GM10266 (cell line): ENCODE results near the gene RAP1GAP2.

Experiments
- DNase-seq: peaks from one replicate; pipeline ENCODE4 v3.0.0; 2012; ENCODE audit errors: extremely low spot score
- TF ChIP-seq, protein P1 (sequence below): IDR thresholded peaks from 2 replicates; pipeline ENCODE4 v1.5.1; 2012; ENCODE audit warnings: mild to moderate bottlenecking, low read depth; ENCODE audit not compliant: control insufficient read depth, insufficient read depth; ENCODE audit errors: missing control alignments

The RAP1GAP2 gene

DNA sequence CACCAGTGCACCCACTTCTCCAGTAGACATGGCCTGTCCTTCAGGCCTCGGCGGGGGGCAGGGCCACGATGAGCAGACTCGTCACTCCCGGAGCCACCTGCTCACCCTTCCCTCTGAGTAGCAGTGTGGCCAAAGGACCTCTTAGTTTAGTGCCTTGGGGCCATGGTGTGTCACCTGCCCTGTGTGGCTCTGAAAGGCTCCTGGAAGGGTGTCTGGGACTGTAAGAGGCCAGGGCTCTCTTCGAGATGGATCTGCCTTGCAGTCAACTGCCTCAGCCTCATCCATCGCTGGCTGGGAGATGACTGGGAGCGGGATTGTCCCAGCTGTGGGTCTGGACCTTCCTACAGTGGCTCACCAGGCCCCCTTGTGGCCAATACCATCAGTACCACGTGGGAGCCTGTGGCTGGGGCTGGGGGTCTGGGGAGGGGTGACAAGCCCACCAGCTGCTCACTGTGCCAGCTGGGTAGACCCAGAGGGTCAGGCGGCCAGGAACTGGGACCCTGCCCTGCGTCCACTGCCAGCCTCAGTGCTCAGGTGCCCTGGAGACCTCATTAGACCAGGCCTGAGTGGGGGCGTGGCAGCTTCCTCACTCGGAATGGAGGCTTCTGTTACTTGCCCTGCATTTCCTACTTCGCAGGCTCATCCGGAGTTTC, 133.8 kb downstream of the RAP1GAP2 start:
- peak; percentile 48 for DNase-seq
- TF ChIP-seq, protein P1, sequence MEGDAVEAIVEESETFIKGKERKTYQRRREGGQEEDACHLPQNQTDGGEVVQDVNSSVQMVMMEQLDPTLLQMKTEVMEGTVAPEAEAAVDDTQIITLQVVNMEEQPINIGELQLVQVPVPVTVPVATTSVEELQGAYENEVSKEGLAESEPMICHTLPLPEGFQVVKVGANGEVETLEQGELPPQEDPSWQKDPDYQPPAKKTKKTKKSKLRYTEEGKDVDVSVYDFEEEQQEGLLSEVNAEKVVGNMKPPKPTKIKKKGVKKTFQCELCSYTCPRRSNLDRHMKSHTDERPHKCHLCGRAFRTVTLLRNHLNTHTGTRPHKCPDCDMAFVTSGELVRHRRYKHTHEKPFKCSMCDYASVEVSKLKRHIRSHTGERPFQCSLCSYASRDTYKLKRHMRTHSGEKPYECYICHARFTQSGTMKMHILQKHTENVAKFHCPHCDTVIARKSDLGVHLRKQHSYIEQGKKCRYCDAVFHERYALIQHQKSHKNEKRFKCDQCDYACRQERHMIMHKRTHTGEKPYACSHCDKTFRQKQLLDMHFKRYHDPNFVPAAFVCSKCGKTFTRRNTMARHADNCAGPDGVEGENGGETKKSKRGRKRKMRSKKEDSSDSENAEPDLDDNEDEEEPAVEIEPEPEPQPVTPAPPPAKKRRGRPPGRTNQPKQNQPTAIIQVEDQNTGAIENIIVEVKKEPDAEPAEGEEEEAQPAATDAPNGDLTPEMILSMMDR: peak; percentile 51

DNA sequence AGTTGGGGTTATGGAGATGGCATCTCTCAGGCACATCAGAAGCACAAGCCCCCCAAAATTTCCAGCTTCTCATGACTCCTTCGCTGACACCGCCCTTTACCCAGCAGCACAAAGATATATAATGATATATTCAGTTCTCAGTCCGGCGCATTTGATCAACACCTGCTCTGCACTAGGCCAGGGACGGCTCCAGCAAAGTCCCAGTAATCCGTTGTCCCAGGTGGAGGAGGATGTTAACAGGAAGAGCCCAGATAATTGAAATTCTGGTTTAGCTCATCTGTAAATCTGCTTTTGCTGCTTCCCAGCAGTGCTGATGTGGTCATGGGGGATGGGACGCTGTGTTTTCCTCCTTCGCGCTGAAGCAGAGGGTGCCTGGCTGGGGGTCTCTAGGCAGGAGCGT, 135.6 kb downstream of the RAP1GAP2 start:
- DNase-seq: no peak
- TF ChIP-seq, protein P1: no peak

DNA sequence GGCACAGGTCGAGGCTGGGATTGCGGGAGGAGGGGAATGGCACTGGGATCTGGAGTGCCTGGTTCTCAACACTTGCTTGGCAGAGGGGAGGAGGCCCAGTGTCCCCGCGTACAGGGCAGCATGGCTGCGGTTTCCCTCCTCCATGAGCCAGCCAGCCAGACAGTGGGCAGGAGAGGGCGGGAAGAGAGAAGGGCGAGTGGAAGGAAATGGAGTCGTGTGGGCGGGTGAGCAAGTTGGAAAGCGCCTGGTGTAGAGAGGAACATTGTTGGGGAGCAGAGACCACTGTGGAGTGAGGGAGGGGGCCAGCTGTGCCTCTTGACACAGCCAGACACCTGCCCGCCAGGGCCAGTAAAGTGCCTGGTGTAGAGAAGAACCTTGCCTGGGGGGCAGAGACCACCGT, 136.7 kb downstream of the RAP1GAP2 start:
- no peak for DNase-seq
- TF ChIP-seq, protein P1: no peak

DNA sequence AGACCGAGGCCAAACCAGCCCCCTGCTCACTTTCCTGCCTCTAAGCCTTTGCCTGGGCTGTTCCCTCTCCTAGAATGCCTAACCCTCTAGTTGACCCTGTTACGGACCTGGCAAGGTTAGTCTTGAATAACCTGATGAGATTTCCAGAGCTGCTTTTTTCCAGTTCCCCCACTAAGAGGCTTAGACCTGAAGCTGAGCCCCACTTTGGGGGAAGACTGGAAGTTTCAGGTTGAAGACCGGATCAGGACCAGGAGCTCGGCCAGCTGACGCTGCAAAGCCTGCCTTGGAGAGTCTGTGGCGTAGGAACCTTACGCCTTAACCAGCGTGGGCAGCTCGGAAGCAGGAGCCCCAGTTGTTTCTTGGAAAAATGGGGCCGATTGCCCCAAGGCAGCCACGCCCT, 137.4 kb downstream of the RAP1GAP2 start:
- no peak for DNase-seq
- TF ChIP-seq, protein P1: no peak

DNA sequence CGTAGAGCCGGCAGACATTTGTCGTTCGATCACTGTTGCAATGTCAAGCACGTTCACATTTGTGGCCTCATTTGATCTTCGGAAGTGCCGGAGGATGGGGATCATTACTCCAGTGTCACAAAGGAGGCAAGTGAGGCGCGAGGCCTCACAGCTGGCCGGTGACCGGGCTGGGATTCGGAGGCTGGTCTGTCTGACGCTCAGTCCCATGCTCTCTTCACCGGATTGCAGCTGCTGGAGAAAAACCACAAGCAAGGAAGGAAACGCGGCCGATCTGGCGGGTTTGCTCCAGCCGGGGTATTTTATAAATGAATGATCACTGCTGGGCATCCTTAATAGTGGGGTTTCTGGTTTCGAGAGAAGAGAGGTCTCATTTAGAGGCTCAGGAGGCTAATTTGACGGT, 139.4 kb downstream of the RAP1GAP2 start:
- TF ChIP-seq, protein P1: no peak
- no peak for DNase-seq

DNA sequence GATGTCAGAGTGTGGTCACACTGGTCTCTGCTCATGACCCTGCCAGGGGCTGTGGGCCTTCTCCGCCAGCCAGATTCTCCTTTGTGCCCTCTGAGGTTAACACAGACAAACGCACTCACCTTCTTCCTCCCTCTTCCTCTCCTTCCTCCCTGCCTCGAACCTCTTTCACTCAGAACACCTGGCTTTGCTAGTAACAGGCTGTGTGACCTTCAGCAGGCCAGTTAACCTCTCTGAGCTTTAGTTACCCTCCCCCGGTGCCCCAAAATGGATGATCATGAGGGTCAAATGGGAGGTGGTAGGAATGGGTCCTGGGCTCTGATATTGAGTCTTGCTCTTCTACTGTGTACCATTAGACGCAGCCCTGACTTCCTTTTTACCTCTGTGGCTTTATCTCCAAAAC, 140.1 kb downstream of the RAP1GAP2 start:
- TF ChIP-seq, protein P1: no peak
- no peak for DNase-seq

DNA sequence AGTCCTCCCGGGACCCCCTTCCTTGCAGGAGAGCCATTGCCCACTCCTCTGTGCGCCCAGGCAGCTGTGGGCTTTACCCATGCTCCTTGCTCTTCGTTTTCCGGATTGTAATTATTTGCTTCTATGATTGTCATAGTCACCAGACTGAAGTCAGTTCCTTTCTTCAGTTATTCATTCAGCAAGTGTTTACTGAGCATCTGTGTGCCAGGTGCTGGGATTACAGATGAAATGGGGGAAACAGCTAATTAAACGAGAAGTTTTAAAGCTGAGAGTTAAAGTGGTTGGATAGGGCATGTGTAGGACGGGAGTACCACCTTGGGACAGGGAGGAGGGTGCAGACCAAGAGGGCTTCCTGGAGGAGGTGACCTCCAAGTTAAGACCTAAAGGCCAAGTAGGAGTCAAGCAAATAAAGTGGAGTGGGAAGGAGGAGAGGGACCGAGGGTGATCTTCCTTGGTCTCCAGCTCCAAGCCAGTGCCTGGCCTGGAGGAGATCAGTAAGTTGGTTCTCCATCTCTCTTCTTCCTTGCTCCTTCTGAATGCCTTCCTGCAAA, 140.6 kb downstream of the RAP1GAP2 start:
- TF ChIP-seq, protein P1: no peak
- DNase-seq: no peak
